HEK293 (cell line): ENCODE data around the gene INPP5D.

ENCODE experiments used
- CTCF ChIA-PET: fragments of 350-600 bp; formaldehyde crosslinking; extraction: SDS; loops from one replicate; lab custom pipeline; 2021; ENCODE audit warnings: antibody characterized with exemption; lab: Yijun Ruan, JAX
- POLR2A ChIA-PET: fragments of 300-600 bp; formaldehyde crosslinking; extraction: SDS; loops from one replicate; lab custom pipeline; 2020; ENCODE audit warnings: antibody characterized with exemption, inconsistent platforms; lab: Yijun Ruan, JAX
- H3K27ac ChIP-seq: fragments of 200-500 bp; sonication (Bioruptor generic); 2 replicates; pipeline ENCODE4 v1.5.1; 2014; ENCODE audit warnings: low read depth, low read length, control low read depth, inconsistent platforms; ENCODE audit errors: extremely low read depth
- H3K36me3 ChIP-seq, 2 experiments: fragments of 200-500 bp in 1 of 2; sonication (Bioruptor generic) in 1 of 2; 1 replicate in 1 of 2; 2 replicates in 1 of 2; pipeline ENCODE4 v1.5.1; 2014 to 2017; ENCODE audit warnings: inconsistent platforms in 2 of 2, low read length in 2 of 2; ENCODE audit not compliant: control insufficient read depth in 2 of 2, insufficient read depth in 1 of 2
- H3K4me1 ChIP-seq: fragments of 200-500 bp; sonication (Bioruptor generic); 2 replicates; pipeline ENCODE4 v1.5.1; 2014; ENCODE audit warnings: mild to moderate bottlenecking, low read length, inconsistent platforms; ENCODE audit not compliant: control insufficient read depth, insufficient read depth
- H3K4me3 ChIP-seq: 2 replicates; pipeline ENCODE4 v1.5.1; 2011; ENCODE audit warnings: low read depth, mild to moderate bottlenecking, control low read depth, low read length, moderate library complexity
- H3K9me3 ChIP-seq: fragments of 200-500 bp; sonication (Bioruptor generic); 2 replicates; pipeline ENCODE4 v1.5.1; 2014; ENCODE audit warnings: low read depth, low read length, inconsistent platforms; ENCODE audit not compliant: control insufficient read depth, insufficient read depth
- CTCF ChIP-seq: fragments of 450-650 bp; formaldehyde crosslinking; IDR thresholded peaks from 2 replicates; pipeline ENCODE4 v1.5.1; 2016; ENCODE audit warnings: missing biosample characterization, missing genetic modification characterization
- GLIS1 ChIP-seq: fragments of 450-650 bp; formaldehyde crosslinking; IDR thresholded peaks from 2 replicates; pipeline ENCODE4 v1.5.1; 2016; ENCODE audit warnings: missing biosample characterization, missing genetic modification characterization
- IKZF3 ChIP-seq: fragments of 450-650 bp; IDR thresholded peaks from 2 replicates; pipeline ENCODE4 v1.5.0; 2018; ENCODE audit warnings: missing biosample characterization, mild to moderate bottlenecking, missing genetic modification characterization, moderate library complexity
- INSM2 ChIP-seq: fragments of 450-650 bp; formaldehyde crosslinking; IDR thresholded peaks from 2 replicates; pipeline ENCODE4 v1.5.1; 2016; ENCODE audit warnings: missing biosample characterization, missing genetic modification characterization
- SCRT1 ChIP-seq: fragments of 450-650 bp; formaldehyde crosslinking; IDR thresholded peaks from 2 replicates; pipeline ENCODE4 v1.5.1; 2016; ENCODE audit warnings: missing biosample characterization, missing genetic modification characterization, borderline replicate concordance
- SP3 ChIP-seq: fragments of 450-650 bp; formaldehyde crosslinking; IDR thresholded peaks from 2 replicates; pipeline ENCODE4 v1.5.1; 2016; ENCODE audit warnings: missing biosample characterization, missing genetic modification characterization
- YY2 ChIP-seq: fragments of 450-650 bp; formaldehyde crosslinking; IDR thresholded peaks from 2 replicates; pipeline ENCODE4 v1.5.1; 2016; ENCODE audit warnings: missing biosample characterization, missing genetic modification characterization
- ZBTB10 ChIP-seq: fragments of 450-650 bp; formaldehyde crosslinking; IDR thresholded peaks from 2 replicates; pipeline ENCODE4 v1.5.1; 2016; ENCODE audit warnings: missing biosample characterization, missing genetic modification characterization
- ZBTB17 ChIP-seq: fragments of 450-650 bp; formaldehyde crosslinking; IDR thresholded peaks from 2 replicates; pipeline ENCODE4 v1.5.1; 2016; ENCODE audit warnings: missing biosample characterization, missing genetic modification characterization
- ZBTB48 ChIP-seq: fragments of 450-650 bp; formaldehyde crosslinking; IDR thresholded peaks from 2 replicates; pipeline ENCODE4 v1.5.1; 2016; ENCODE audit warnings: missing biosample characterization, missing genetic modification characterization
- ZNF169 ChIP-seq: fragments of 450-650 bp; formaldehyde crosslinking; IDR thresholded peaks from 2 replicates; pipeline ENCODE4 v1.5.1; 2016; ENCODE audit warnings: missing biosample characterization, missing genetic modification characterization
- ZNF335 ChIP-seq: fragments of 450-650 bp; formaldehyde crosslinking; conservative IDR thresholded peaks from 2 replicates; pipeline ENCODE4 v1.5.1; 2016; ENCODE audit warnings: missing biosample characterization, missing genetic modification characterization
- ZNF366 ChIP-seq: fragments of 450-650 bp; formaldehyde crosslinking; conservative IDR thresholded peaks from 2 replicates; pipeline ENCODE4 v1.5.1; 2016; ENCODE audit warnings: missing biosample characterization, missing genetic modification characterization
- ZNF513 ChIP-seq: fragments of 450-650 bp; IDR thresholded peaks from 2 replicates; pipeline ENCODE4 v1.5.1; 2018; ENCODE audit warnings: missing biosample characterization, missing genetic modification characterization
- ZNF623 ChIP-seq: fragments of 450-650 bp; formaldehyde crosslinking; IDR thresholded peaks from 2 replicates; pipeline ENCODE4 v1.5.1; 2016; ENCODE audit warnings: missing biosample characterization, missing genetic modification characterization
- ZNF654 ChIP-seq: fragments of 450-650 bp; formaldehyde crosslinking; IDR thresholded peaks from 2 replicates; pipeline ENCODE4 v1.5.1; 2016; ENCODE audit warnings: low read depth, missing biosample characterization, missing genetic modification characterization
- ZNF747 ChIP-seq: fragments of 450-650 bp; formaldehyde crosslinking; IDR thresholded peaks from 2 replicates; pipeline ENCODE4 v1.5.1; 2016; ENCODE audit warnings: missing biosample characterization, missing genetic modification characterization
- ZNF843 ChIP-seq: fragments of 450-650 bp; formaldehyde crosslinking; IDR thresholded peaks from 2 replicates; pipeline ENCODE4 v1.5.1; 2016; ENCODE audit warnings: missing biosample characterization, missing genetic modification characterization
- ZSCAN23 ChIP-seq: fragments of 450-650 bp; formaldehyde crosslinking; IDR thresholded peaks from 2 replicates; pipeline ENCODE4 v1.5.1; 2016; ENCODE audit warnings: missing biosample characterization, missing genetic modification characterization
- ZSCAN4 ChIP-seq: fragments of 450-650 bp; formaldehyde crosslinking; IDR thresholded peaks from 2 replicates; pipeline ENCODE4 v1.5.1; 2017; ENCODE audit warnings: missing biosample characterization, missing genetic modification characterization

INPP5D gene

GRCh38 chr2:233053928-233054784 lies 6.0 kb upstream of the INPP5D start:
- H3K4me3 ChIP-seq, result no peak overlapping the region
- TF ChIP-seq CTCF (tag by site-specific recombination), result peak; percentile 69
- TF ChIP-seq ZBTB17 (tag by site-specific recombination), result 0 out of 2 replicates have a peak, but pooled peaks have one; percentile 16
- TF ChIP-seq ZNF654 (tag by site-specific recombination), result peak; percentile 42
- no peak for TF ChIP-seq ZSCAN23 (tag by site-specific recombination)
- TF ChIP-seq ZBTB48, result 0 out of 2 replicates have a peak, but pooled peaks have one; percentile 30
- TF ChIP-seq ZNF623, result no peak
- 0 out of 2 replicates have a peak, but pooled peaks have one; percentile 26 for TF ChIP-seq ZNF335 (tag by site-specific recombination)
- 0 out of 2 replicates have a peak, but pooled peaks have one; percentile 28 for TF ChIP-seq IKZF3 (tag by site-specific recombination)
- TF ChIP-seq, all 188 proteins: peak for 6
- no peaks in the 10 kb centered on the region for H3K36me3 ChIP-seq
- CTCF ChIA-PET, result interaction anchor here (0.6 to 3.4 kb wide), 56 partner anchors 8 to 1404 kb away, joined by 3 to 33 read pairs (median 4); partner anchors contain the start of genes ATG16L1 and NEU2
- no peaks in the 10 kb centered on the region for H3K4me1 ChIP-seq
- H3K9me3 ChIP-seq, result no peaks in the 10 kb centered on the region
- POLR2A ChIA-PET, result no interaction called here
- no peak overlapping the region for H3K27ac ChIP-seq

- ChIA-PET POLR2A (no interaction called here), CTCF (interaction anchor here (1.3 to 3.4 kb wide), 3 partner anchors 200 to 285 kb away, joined by 4 to 28 read pairs (median 5); no protein-coding TSS in a partner anchor)
- Histone ChIP-seq H3K4me1 (no peaks in the 10 kb centered on the region), H3K27ac (no peak overlapping the region), H3K36me3 (no peaks in the 10 kb centered on the region), H3K9me3 (no peaks in the 10 kb centered on the region), H3K4me3 (no peak overlapping the region)
- TF ChIP-seq ZNF747 (tag by site-specific recombination) (no peak), ZNF366 (tag by site-specific recombination) (0 out of 2 replicates have a peak, but pooled peaks have one; percentile 19)
These were observed 4.8 kb upstream of the INPP5D start for GRCh38 chr2:233055362-233055761.

- ChIA-PET CTCF (interaction anchor here (0.6 to 1.1 kb wide), 3 partner anchors 47 to 659 kb away, joined by 3 to 7 read pairs (median 6); no protein-coding TSS in a partner anchor), POLR2A (no interaction called here)
- Histone ChIP-seq H3K4me1 (no peaks in the 10 kb centered on the region), H3K27ac (no peak overlapping the region), H3K4me3 (no peak overlapping the region), H3K36me3 (no peaks in the 10 kb centered on the region), H3K9me3 (no peaks in the 10 kb centered on the region)
- TF ChIP-seq ZNF843 (tag by site-specific recombination), result no peak
- no peak for TF ChIP-seq ZNF513 (tag by site-specific recombination)
- TF ChIP-seq ZBTB10 (tag by site-specific recombination), result no peak
- TF ChIP-seq INSM2 (tag by site-specific recombination), result no peak
- TF ChIP-seq SP3 (tag by site-specific recombination), result no peak
- TF ChIP-seq GLIS1 (tag by site-specific recombination), result no peak
- no peak for TF ChIP-seq IKZF3 (tag by site-specific recombination)
- TF ChIP-seq SCRT1 (tag by site-specific recombination), result no peak
- TF ChIP-seq ZSCAN4 (tag by site-specific recombination), result no peak
- TF ChIP-seq YY2, result no peak
- no peak for TF ChIP-seq ZNF169 (tag by site-specific recombination)
These were observed 3.1 kb upstream of the INPP5D start for GRCh38 chr2:233056961-233057605.
